COLO829 (cell line): ENCODE measurements around the gene ARSB.
"Not testable (repeated sequence)": the region's sequence is repeated elsewhere in the genome, so short reads cannot be mapped to it uniquely, and the experiment has no call there.

ENCODE experiments used
- DNase-seq: peaks from one replicate; pipeline ENCODE4 v3.0.0; 2012; ENCODE audit warnings: low spot score

Gene ARSB

GRCh38 chr5:78953092-78953800, 31.9 kb downstream of the ARSB start:
- no peak for DNase-seq

GRCh38 chr5:78930721-78931120, 54.4 kb downstream of the ARSB start:
- DNase-seq, result no peak

GRCh38 chr5:78929833-78930232, 55.3 kb downstream of the ARSB start:
- DNase-seq, result no peak

- peak; percentile 4 for DNase-seq
Measured at GRCh38 chr5:78927657-78928282, 57.3 kb downstream of the ARSB start.

- DNase-seq, result no peak
Measured at GRCh38 chr5:78926252-78926651, 58.9 kb downstream of the ARSB start.

DNA sequence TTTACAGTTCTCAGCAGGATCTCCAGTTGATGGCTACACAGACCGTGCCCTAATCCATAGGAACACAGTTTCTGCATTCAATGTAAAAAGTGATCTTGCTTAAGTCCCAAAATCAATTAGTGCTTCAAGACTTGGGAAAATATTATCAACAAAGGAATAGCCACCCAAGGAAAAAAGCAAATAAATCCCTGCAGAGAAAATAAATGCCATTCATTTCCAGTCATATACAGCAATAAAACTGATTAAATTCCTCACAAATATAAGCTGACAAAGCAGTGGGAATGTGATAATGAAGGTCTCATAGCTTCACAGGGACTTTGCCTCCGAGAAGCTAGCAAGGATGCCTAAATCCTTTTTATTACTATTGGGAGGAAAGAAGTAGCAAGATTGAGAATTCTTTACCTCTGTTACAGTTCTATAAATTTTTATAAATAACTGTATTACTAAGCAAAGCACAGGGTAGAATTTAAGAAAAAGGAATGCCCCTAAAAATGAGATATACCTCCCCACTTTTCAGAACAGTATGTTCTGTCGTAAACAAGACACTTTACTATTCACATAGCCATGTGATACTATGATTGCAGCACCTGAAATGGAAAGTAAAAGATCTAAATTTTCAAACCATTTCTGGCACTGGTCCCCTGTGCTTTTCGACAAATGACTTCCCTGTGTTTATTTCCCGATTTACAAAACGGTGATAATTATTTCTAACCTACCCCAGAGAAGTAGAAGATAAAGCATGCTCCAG, 59.8 kb downstream of the ARSB start:
- DNase-seq, result no peak

- no peak for DNase-seq
Measured at GRCh38 chr5:78923622-78923970, 61.5 kb downstream of the ARSB start.

- no peak for DNase-seq
Measured at GRCh38 chr5:78922879-78923621, 62.1 kb downstream of the ARSB start.

GRCh38 chr5:78920604-78921003, 64.5 kb downstream of the ARSB start:
- no peak for DNase-seq

GRCh38 chr5:78919796-78920195, 65.3 kb downstream of the ARSB start:
- DNase-seq, result no peak

DNA sequence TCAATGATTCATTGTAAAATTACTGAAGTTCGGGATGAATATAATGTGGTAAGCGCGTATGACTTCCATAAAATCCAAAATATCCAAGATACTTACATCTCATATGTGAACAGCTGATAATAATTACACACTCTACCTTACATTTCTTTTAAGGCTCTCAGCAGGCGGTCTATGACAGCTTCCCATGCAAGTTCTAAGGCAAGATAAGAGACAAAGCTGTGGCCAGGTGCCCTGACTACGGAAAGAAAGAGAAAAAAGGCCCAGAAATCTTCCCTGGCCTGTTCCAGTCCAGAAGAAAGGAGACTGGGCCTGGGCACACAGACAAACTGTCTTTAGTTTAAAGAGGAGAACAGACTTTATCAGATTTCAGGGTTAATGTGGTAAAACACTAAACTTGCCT, 69.1 kb downstream of the ARSB start:
- DNase-seq, result no peak

DNA sequence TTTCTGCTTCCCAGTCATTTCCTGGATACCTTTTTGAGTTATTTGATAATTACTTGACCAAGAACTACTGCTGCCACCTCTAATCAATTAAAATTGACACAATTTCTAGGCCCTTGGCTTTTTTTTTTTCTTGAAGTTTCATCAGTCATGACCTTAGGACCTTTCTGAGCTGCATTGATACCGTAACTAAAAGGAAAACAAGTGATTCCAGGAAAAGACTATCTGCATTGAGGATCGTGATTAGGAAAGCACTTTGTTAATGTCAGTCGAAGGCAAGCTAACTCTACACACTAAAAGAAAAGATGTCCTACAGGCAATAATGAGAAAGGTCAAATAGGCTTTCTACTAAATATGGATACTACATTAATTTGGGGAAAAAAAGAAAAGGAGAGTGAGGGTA, 69.9 kb downstream of the ARSB start:
- DNase-seq, result no peak

DNA sequence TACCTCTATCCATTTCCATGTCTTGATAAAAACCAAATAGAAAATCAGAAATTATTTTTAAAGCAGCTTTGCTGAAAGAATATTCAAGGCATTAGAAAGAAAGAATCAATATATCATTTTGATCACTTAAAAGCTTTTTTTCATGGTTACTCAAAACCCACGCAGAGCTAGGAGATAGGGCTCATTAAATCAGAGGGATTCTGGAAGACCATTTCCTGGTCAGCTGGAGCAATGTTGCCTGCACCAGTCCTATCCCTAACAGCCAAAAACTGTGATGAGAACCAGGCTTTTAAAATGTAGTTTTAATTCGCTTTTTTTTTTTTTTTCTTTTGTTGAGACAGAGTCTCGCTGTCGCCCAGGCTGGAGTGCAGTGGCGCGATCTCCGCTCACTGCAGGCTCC, 72.3 kb downstream of the ARSB start:
- DNase-seq, result no peak

GRCh38 chr5:78912085-78912771, 72.9 kb downstream of the ARSB start:
- no peak for DNase-seq

DNA sequence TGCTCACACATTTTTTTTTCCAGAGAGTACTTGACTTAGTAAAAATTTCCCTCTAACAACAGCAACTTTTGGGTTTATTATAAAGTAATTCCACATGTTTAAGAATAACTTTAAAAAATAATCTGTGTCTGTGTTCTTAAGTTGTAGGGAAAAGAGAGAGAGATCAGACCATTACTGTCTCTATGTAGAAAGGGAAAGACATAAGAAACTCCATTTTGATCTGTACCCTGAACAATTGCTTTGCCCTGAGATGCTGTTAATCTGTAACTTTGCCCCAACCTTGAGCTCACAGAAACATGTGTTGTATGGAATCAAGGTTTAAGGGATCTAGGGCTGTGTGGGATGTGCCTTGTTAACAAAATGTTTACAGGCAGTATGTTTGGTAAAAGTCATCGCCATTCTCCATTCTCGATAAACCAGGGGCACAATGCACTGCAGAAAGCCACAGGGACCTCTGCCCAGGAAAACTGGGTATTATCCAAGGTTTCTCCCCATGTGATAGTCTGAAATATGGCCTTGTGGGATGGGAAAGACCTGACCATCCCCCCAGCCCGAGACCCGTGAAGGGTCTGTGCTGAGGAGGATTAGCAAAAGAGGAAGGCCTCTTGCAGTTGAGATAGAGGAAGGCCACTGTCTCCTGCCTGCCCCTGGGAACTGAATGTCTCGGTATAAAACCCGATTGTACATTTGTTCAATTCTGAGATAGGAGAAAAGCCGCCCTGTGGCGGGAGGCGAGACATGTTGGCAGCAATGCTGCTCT, 75.7 kb downstream of the ARSB start:
- DNase-seq, result not testable (repeated sequence)

DNA sequence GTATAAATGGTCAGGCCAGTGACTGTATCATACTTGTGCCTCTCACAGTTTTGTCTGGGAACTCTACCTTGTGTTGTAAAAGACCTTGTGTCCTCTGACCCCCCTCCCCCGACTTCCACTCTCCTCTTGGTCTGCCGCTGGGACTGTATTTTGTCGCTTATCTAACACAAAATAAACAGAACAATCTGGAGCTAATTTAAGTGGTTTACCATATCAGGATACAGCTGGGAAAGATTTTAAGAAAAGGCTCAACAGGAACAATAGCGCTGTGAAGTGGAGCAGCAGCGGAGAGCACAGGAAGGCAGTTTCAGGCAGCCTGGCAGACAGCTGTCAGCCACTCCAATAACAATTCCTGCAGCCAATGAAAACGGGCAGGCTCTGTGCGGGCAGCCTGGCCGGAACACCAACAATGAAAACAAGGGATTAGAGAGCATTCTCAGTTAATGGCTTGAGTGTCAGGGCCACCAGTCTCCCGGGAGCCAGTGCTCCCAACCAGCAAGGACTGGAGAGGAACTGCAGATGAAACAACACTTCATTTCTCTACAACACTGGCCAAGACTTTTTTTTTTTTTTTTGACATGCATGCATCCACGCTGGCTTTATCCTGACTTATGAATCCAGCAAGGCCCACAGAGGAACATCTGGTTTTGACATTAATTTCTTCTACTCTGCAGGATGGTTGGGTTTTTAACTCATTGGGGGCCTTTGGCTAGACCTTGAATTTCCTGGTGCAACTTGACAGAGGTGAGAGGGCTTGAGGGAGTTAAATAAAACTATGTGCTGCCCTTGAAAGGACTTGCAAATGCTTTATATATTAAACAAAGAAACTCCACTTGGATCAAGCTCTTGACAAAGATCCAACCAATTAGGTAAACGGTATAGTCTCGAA, 76.7 kb downstream of the ARSB start:
- no peak for DNase-seq

DNA sequence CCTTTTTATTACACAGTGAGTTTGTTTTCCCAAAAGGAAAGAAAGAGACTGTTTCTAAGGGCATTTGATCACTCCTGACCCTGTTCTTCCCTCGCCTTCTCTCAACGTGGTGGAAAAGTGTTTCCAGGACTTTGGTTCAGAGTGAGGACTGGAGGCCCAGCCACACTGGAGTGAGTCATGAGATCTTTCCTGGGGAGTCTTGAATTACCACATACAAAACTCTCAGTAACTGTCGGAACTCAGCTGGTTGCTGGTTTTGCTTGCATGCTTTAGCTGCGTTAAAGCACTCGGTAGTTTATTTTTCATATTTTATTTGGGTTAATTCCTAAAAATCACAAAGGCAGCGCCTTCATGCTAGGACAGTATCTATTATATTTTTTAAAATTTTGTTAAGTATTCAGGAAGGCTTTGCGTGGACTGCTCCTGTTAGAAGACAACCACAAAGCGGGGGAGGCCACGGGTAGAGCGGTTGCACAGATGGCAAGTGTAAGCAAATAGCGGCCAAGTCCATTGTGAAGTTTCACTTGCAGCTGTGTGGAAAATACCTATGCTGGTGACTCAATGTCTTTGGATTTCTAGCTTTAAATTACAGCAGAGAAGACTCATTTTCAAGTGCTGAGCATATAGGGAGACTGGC, 77.7 kb downstream of the ARSB start:
- DNase-seq, result no peak

- no peak for DNase-seq
Measured at GRCh38 chr5:78905084-78905938, 79.8 kb downstream of the ARSB start.

DNA sequence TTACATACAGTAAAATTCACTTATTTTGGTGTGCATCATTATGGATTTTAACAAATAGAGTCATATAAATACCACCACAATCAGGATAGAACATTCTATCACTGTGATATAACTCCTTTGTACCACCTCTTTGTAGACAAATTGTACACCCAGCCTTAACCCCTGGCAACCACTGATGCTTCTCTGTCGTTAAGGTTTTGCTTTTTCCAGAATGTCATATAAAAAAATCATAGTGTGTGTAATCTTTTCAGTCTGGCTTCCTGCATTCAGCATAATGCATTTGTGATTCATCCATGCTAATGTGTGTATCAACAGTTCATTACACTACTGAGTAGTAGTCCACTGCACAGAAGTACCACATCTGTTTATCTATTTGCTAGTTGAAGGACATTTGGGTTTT, 81.2 kb downstream of the ARSB start:
- DNase-seq, result no peak
